ENCODE results near the gene NELL2. TPM values are rescaled to one million over a fixed set of nuclear protein-coding genes. Genes with fewer than 3 reads are reported as not detected.

NELL2 gene
- total RNA-seq, 4 donors from 2014 or later: 0.12 to 42.0 (median 2.0) TPM; not detected in 1

DNA sequence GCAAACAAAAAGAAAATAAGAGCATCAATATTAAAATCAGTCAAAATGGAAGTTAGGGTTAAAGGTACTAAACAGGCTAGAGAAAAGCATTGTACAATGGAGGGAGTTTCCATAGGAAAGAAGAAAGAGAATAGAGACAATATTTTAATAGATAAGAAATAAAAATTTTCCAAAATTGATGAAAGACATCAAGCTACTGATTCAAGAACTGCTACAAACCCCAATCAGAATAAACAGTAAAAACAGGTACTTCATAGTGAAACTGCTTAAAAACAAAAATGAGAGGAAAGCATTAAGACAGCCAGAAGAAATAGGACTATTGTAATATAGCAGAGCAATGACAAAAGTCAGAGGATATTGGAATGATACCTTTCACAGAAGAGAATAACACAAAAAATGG is 413.4 kb downstream of the NELL2 start:
- Histone ChIP-seq H3K36me3 (no peaks in the 10 kb centered on the region), H3K4me3 (no peak overlapping the region), H3K4me1 (no peaks in the 10 kb centered on the region), H3K27ac (no peak overlapping the region), H3K9me3 (peaks cover 0 to 4% (median 0%) of the 10 kb centered on the region in 3 donors), H3K27me3 (no peaks in the 10 kb centered on the region)
- no peak for ATAC-seq
- TF ChIP-seq, protein P1, sequence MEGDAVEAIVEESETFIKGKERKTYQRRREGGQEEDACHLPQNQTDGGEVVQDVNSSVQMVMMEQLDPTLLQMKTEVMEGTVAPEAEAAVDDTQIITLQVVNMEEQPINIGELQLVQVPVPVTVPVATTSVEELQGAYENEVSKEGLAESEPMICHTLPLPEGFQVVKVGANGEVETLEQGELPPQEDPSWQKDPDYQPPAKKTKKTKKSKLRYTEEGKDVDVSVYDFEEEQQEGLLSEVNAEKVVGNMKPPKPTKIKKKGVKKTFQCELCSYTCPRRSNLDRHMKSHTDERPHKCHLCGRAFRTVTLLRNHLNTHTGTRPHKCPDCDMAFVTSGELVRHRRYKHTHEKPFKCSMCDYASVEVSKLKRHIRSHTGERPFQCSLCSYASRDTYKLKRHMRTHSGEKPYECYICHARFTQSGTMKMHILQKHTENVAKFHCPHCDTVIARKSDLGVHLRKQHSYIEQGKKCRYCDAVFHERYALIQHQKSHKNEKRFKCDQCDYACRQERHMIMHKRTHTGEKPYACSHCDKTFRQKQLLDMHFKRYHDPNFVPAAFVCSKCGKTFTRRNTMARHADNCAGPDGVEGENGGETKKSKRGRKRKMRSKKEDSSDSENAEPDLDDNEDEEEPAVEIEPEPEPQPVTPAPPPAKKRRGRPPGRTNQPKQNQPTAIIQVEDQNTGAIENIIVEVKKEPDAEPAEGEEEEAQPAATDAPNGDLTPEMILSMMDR (IDR thresholded peaks at IDR 0.05): no peak
- TF ChIP-seq EP300 (IDR thresholded peaks at IDR 0.05) (no peak), POLR2A (IDR thresholded peaks at IDR 0.05) (no peak), POLR2AphosphoS5 (IDR thresholded peaks at IDR 0.05) (no peak)

- no peaks in the 10 kb centered on the region for H3K36me3 ChIP-seq
- 77 to 85% methylated on average over 3 of the region's 3 CpGs for WGBS, 2 donors (ENCODE audit: low coverage in 1 of 2)
- ATAC-seq: no peak
These were observed 415.9 kb downstream of the NELL2 start for GRCh38 chr12:44460261-44460660.

DNA sequence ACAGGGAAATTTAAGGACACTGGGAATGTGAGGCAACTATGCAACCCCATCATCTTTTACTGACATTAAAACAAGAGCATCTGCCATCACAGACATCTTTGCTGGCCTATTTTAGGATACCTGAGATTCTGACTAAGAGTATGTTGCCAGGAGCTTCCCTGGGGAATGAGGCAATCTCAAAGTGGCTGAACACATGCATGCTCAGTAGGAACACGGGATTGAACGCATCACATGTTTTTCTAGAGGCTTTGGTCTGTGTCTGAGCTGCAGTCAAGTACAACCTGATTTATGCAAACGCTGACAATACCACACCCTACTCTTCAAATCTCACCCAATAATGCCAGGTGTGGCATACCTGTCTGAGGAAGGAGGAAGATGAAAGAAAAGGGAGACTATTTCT is 416.5 kb downstream of the NELL2 start:
- no peaks in the 10 kb centered on the region for H3K36me3 ChIP-seq
- TF ChIP-seq POLR2A (IDR thresholded peaks at IDR 0.05) (no peak), EP300 (IDR thresholded peaks at IDR 0.05) (no peak), POLR2AphosphoS5 (IDR thresholded peaks at IDR 0.05) (no peak)
- TF ChIP-seq, protein P1 (IDR thresholded peaks at IDR 0.05): no peak
- no peaks in the 10 kb centered on the region for H3K4me1 ChIP-seq
- H3K4me3 ChIP-seq: no peak overlapping the region
- no peaks in the 10 kb centered on the region for H3K9me3 ChIP-seq
- H3K27ac ChIP-seq: no peak overlapping the region
- 81 to 100% methylated on average over 3 of the region's 3 CpGs for WGBS, 2 donors (ENCODE audit: low coverage in 1 of 2)
- ATAC-seq: no peak
- H3K27me3 ChIP-seq: no peaks in the 10 kb centered on the region

More at GRCh38 chr12:44460261-44460660, 415.9 kb downstream of the NELL2 start:
- TF ChIP-seq POLR2A (IDR thresholded peaks at IDR 0.05) (no peak), EP300 (IDR thresholded peaks at IDR 0.05) (no peak)
- no peak overlapping the region for H3K4me3 ChIP-seq
- no peaks in the 10 kb centered on the region for H3K9me3 ChIP-seq
- H3K4me1 ChIP-seq: no peaks in the 10 kb centered on the region
- H3K27me3 ChIP-seq: no peaks in the 10 kb centered on the region
- no peak overlapping the region for H3K27ac ChIP-seq

Small RNA genes within 50 kb of the gene (small RNA-seq; reads per million reads assigned to genes)
- 0 reads per million in 4 donors for gene RF00019

Other genes with a start within 250 kb of the NELL2 start
- not detected for gene DBX2, start 174.8 kb upstream of the NELL2 start, total RNA-seq

Data from gastroesophageal sphincter (tissue), 4 donors.